Measurements from ENCODE around the gene RUNX1. TPM values are rescaled to one million over a fixed set of nuclear protein-coding genes. Genes with fewer than 3 reads are reported as not detected.
A peak's percentile ranks its signal among the peaks of the same experiment; 100 is the strongest.

Gene RUNX1
- total RNA-seq, 1 experiment from 2014 or later: 0.52 TPM

DNA sequence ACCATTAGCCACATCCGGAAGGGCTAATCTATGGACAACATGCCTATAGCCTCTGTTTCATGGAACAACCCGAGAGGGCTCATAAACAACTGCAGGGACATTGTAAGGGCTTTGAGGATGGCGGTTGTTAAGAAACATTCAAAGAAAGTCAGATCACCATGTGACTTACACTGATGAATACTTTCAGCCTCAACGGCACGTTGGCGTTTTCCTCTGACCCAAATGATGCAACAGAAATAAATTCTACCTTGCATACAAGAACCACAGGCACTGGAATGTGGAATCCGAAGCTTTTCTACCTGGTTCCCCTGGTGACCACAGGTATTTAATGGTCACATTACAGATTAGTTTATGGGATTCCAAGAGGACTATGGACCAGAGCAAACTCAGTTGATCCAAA is 273.3 kb downstream of the RUNX1 start:
- no peak for DNase-seq (ENCODE audit: low spot score)
- no peak overlapping the region for H3K27ac ChIP-seq (ENCODE audit: low read depth, low read length, poor library complexity, severe bottlenecking)
- no peaks in the 10 kb centered on the region for H3K27me3 ChIP-seq (replicated peaks; ENCODE audit: insufficient read depth, low read depth, low read length, poor library complexity)
- no TSS peak for BruUV-seq (replicated peaks)
- H3K36me3 ChIP-seq (ENCODE audit: insufficient read depth, low read length, poor library complexity, severe bottlenecking): no peaks in the 10 kb centered on the region
- intact Hi-C loops (cut with micrococcal nuclease; ENCODE audit: unreplicated experiment): no loop called here
- CTCF ChIA-PET: no interaction called here
- H3K4me1 ChIP-seq (ENCODE audit: insufficient read depth, low read length, poor library complexity, severe bottlenecking): no peaks in the 10 kb centered on the region
- H3K4me3 ChIP-seq (ENCODE audit: low read depth, low read length, poor library complexity, severe bottlenecking): no peak overlapping the region
- TF ChIP-seq EZH2 (IDR thresholded peaks at IDR 0.05; ENCODE audit: borderline replicate concordance, low read depth, low read length, poor library complexity, severe bottlenecking): no peak
- TF ChIP-seq, protein P1, sequence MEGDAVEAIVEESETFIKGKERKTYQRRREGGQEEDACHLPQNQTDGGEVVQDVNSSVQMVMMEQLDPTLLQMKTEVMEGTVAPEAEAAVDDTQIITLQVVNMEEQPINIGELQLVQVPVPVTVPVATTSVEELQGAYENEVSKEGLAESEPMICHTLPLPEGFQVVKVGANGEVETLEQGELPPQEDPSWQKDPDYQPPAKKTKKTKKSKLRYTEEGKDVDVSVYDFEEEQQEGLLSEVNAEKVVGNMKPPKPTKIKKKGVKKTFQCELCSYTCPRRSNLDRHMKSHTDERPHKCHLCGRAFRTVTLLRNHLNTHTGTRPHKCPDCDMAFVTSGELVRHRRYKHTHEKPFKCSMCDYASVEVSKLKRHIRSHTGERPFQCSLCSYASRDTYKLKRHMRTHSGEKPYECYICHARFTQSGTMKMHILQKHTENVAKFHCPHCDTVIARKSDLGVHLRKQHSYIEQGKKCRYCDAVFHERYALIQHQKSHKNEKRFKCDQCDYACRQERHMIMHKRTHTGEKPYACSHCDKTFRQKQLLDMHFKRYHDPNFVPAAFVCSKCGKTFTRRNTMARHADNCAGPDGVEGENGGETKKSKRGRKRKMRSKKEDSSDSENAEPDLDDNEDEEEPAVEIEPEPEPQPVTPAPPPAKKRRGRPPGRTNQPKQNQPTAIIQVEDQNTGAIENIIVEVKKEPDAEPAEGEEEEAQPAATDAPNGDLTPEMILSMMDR (conservative IDR thresholded peaks at IDR 0.05; ENCODE audit: low read depth, low read length): no peak
- H3K9me3 ChIP-seq (ENCODE audit: low read depth, low read length, poor library complexity, severe bottlenecking): no peaks in the 10 kb centered on the region
- POLR2A ChIA-PET (ENCODE audit: low non-redundant PET): no interaction called here

DNA sequence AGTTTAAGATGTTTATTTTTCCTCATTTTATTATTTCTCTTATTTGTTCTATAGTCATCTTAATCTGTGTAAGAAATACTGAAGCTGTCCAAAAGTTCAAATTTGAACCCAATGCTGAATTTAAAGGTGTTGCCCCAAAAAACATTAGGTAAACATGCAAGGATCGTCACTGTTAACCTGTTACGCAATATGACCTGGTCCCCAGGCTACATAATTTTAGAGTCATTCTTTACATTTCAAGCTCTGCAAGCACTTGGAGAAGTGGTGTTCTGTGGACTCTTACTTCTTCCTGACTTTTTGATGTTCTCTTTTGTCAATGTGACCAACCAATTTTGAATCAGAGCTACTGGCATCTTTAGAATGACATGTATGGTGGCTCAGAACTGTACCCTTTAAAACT is 274.4 kb downstream of the RUNX1 start:
- Histone ChIP-seq H3K36me3 (ENCODE audit: insufficient read depth, low read length, poor library complexity, severe bottlenecking) (no peaks in the 10 kb centered on the region), H3K4me1 (ENCODE audit: insufficient read depth, low read length, poor library complexity, severe bottlenecking) (no peaks in the 10 kb centered on the region), H3K9me3 (ENCODE audit: low read depth, low read length, poor library complexity, severe bottlenecking) (no peaks in the 10 kb centered on the region), H3K4me3 (ENCODE audit: low read depth, low read length, poor library complexity, severe bottlenecking) (no peak overlapping the region), H3K27me3 (replicated peaks; ENCODE audit: insufficient read depth, low read depth, low read length, poor library complexity) (no peaks in the 10 kb centered on the region), H3K27ac (ENCODE audit: low read depth, low read length, poor library complexity, severe bottlenecking) (no peak overlapping the region)
- intact Hi-C loops (cut with micrococcal nuclease; ENCODE audit: unreplicated experiment): no loop called here
- POLR2A ChIA-PET (ENCODE audit: low non-redundant PET): no interaction called here
- TF ChIP-seq EZH2 (IDR thresholded peaks at IDR 0.05; ENCODE audit: borderline replicate concordance, low read depth, low read length, poor library complexity, severe bottlenecking): no peak
- TF ChIP-seq, protein P1 (conservative IDR thresholded peaks at IDR 0.05; ENCODE audit: low read depth, low read length): no peak
- BruUV-seq (replicated peaks): no TSS peak
- CTCF ChIA-PET: interaction anchor here (0.5 kb wide), 1 partner anchor 877 kb away, joined by 5 read pairs; no protein-coding TSS in a partner anchor
- no peak for DNase-seq (ENCODE audit: low spot score)

DNA sequence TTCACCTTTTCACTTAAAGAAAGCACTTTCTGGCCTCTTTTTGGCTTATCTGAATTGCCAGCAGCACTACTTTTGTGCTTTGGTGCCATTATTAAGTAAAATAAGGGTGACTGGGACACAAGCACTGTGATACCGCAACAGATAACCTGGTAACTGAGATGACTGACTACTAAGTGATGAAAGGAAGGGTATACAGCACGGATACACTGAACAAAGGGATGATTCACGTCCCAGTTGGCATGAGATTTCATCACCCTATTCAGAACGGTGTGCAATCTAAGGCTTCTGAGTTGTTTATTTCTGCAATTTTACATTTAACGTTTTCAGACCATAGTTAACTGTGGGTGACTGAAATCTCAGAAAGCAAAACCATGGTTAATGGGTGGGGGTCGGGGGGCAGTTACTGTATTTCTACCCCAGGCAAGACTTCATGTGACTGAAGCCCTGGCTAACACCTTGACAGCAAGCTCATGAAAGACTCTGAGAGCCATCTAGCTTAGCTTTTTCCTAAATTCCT is 277.5 kb downstream of the RUNX1 start:
- no peaks in the 10 kb centered on the region for H3K27me3 ChIP-seq (replicated peaks; ENCODE audit: insufficient read depth, low read depth, low read length, poor library complexity)
- H3K9me3 ChIP-seq (ENCODE audit: low read depth, low read length, poor library complexity, severe bottlenecking): no peaks in the 10 kb centered on the region
- BruUV-seq (replicated peaks): no TSS peak
- ChIA-PET CTCF (no interaction called here), POLR2A (ENCODE audit: low non-redundant PET) (no interaction called here)
- H3K27ac ChIP-seq (ENCODE audit: low read depth, low read length, poor library complexity, severe bottlenecking): no peak overlapping the region
- no peak overlapping the region for H3K4me3 ChIP-seq (ENCODE audit: low read depth, low read length, poor library complexity, severe bottlenecking)
- no peaks in the 10 kb centered on the region for H3K36me3 ChIP-seq (ENCODE audit: insufficient read depth, low read length, poor library complexity, severe bottlenecking)
- H3K4me1 ChIP-seq (ENCODE audit: insufficient read depth, low read length, poor library complexity, severe bottlenecking): no peaks in the 10 kb centered on the region
- intact Hi-C loops (cut with micrococcal nuclease; ENCODE audit: unreplicated experiment): no loop called here
- TF ChIP-seq, protein P1 (conservative IDR thresholded peaks at IDR 0.05; ENCODE audit: low read depth, low read length): no peak
- TF ChIP-seq EZH2 (IDR thresholded peaks at IDR 0.05; ENCODE audit: borderline replicate concordance, low read depth, low read length, poor library complexity, severe bottlenecking): no peak
- peak; percentile 5 for DNase-seq (ENCODE audit: low spot score)

Data from A673 (cell line).